ENCODE measurements around the gene ANKRD36.
"Not testable (repeated sequence)": the region's sequence is repeated elsewhere in the genome, so short reads cannot be mapped to it uniquely, and the experiment has no call there.

The ANKRD36 gene

DNA sequence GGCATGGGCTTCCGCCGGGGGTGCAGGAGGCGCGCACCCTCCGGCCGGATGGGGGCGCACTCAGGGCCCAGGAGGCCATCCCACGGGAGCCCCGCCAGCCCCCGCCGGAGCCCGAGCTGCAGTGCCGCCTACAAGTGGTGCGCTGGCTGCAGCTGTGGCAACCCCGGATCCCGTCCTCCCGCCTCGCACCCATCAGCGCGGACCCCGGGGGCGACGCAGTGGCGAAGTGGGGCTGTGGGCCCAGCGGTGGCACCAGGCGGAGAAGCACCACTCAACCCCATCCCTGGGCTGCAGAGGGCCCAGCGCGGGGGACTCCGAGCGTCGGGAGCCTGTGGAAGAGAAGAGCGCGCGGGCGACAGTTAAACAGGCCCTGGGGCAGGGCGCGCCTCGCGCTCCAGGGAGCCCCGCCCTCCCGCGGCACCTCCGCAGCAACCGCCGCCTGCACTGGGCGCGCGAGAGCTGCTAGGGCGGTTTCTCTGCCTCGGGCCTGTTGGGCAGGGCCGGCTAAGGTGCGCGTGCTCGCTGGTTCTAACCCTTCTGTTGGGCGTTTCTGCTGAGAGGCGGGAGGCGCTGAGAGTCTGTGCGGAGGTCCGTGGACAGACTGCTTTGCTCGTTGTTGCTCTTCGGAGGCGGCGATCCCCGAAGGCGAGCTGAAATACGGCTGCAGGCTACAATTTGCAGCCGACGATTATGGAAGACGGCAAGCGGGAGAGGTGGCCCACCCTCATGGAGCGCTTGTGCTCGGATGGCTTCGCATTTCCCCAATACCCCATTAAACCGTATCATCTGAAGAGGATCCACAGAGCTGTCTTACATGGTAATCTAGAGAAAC lies at the start of gene ANKRD36:
Gene ANKRD36 (plus strand): TSS at position 104 of the 832 bp plus-strand sequence. CDS start 587 bp downstream, at position 691.
- not testable (repeated sequence) for DNase-seq

DNA sequence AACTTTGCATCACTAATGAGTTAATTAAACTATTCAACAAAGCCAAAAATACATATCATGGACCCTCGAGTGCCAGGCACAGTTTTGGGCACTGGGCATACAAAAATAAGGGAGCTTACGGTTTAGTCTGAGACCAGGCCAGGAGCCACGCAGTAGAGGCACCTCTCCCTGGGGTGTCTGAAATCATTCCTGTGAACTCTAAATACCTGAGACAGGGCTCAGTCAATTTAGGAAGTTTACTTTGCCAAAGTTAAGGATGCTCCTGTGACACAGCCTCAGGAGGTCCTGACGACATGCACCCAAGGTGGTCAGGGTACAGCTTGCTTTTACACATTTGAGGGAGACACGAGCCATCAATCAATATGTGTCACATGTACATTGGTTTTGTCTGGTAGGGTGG lies 46.9 kb upstream of the ANKRD36 start:
- DNase-seq = not testable (repeated sequence)

DNA sequence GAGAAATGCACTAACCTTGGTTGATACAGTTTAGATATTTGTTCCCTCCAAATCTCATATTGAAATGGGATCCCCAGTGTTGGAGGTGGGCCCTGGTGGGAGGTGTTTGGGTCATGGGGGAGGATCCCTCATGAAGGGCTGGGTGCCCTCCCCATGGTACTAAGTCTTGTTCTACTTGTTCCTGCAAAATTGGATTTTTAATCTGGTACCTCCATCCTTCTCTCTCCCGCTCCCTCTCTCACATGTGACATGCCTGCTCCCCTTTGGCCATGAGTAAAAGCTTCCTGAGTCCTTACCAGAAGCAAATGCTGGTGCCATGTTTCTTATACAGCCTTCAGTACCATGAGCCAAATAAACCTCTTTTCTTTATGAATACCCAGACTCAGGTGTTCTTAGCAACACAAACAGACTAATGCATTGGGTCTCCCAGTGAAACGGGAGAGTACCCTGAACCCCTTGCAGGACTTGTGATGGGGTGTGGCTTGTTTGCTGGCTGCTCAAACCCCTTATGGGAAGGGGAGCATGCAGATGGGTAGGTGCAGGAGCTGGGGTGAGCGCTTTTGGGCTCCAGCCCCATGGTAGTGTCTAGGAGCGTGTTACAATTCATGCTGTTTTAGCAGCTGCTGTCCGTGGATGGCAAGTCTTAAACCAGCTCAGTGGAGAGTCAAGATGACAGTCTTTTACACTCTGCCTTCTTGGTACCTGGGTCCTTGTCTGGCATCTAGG lies 45.5 kb upstream of the ANKRD36 start:
- DNase-seq = no peak

DNA sequence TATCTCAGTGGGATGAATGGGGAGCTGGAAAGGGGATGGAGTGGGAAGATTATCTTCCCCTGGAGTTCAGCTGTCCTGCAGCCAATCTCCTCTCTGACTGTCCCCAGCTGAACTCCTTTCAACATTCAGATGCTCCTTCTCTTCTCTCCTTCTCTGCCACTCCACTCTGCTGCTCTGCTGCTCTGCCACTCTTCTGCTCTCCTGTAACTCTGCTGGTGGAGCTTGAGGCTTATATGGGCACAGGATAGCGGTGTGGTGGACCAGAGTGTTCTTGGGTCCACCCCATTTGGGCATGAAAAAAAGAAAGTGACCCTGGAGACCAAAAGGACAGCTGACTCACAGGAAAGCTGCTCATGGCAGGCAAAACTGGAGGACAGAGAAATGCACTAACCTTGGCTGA lies 44.9 kb upstream of the ANKRD36 start:
- no peak for DNase-seq

DNA sequence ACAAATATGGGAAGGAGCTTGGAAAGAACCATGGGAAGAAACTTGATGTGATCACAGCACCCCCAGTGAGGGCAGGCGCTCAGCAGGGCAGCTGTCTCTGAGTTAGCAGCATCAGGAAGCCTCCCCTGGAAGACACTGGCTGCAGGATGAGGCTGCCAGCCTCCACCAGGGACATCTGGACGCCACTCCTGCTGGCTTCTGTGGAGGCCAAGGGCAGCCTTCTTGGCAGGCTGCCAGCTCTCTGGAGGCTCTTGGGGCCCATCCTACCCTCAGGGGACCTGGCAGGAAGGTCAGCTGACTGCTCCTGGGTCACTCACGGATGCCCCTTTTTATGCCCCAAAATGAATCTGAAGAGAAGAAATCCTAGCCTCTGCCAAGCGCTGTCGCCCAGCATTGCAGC lies 44.2 kb upstream of the ANKRD36 start:
- DNase-seq = not testable (repeated sequence)

DNA sequence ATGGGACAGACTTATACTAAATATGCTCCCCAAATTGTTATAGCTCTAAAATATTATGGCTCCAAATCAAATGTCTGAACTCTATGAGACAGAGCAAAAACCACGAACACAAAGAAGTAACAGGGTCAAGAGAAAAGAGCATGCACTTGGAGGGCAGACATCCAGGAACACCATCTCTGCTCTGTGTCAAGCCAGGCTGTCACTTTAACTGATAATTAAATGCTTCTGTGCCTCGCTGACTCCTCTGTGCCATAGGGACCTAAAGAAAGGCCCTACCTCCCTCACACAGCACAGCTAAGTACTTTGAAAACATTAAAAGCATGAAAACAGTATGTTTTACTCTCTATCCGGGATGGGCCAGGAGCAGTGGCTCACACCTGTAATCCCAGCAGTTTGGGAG lies 42.0 kb upstream of the ANKRD36 start:
- not testable (repeated sequence) for DNase-seq

- DNase-seq = not testable (repeated sequence)
These were observed 35.7 kb upstream of the ANKRD36 start for GRCh38 chr2:97077213-97077612.

DNA sequence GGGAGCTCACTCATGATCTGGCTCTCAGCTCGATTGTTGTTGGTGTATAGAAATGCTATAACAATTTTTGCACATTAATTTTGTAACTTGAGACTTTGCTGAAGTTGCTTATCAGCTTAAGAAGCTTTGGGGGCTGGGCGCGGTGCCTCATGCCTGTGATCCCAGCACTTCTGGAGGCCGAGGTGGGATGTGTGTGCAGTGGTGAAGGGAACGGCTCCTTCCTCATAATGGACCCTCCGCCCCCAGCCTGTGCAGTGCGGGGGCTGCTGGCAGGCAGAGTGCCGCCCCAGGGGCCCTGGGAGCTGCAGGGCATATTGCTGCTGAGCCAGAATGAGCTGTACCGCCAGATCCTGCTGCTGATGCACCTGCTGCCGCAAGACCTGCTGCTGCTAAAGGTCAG lies 32.1 kb upstream of the ANKRD36 start:
- DNase-seq = not testable (repeated sequence)

DNA sequence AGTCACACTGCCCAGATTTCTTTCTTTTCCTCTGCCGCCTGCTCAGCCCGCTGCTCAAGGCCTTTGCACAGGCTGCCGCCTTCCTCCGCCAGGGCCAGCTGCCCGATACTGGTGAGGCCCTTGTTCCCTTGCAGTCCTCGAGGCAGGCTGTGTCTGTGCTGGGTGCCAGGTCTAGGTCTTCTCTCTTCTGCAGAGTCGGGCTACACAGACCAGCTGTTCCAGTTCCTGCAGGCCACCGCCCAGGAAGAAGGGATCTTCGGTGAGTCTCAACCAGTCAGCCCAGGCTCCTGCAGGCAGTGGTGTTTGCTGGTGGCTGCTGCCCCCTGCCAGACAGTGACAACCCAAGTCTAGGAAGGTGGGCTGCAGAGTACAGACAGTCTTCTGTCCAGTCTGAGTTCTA lies 30.7 kb upstream of the ANKRD36 start:
- not testable (repeated sequence) for DNase-seq

DNA sequence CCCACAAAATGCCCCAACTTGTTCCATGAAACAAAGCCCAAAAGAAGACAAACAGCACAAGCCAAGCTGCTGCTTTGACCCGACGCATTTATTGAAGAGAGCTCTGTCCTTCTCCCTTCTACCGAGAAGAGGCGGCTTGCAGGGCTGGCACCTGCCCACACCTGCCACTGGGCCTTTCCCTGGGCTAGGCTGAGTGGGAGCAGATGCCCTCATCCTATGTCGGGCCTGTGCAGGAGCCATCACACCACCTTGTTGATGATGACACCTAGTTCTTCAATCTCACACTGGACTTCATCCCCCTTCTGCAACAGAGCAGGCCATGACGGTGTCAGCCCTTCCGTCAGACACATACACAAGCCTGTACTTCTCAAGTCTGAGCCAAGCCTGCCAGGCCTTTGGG lies 29.4 kb upstream of the ANKRD36 start:
- not testable (repeated sequence) for DNase-seq

- not testable (repeated sequence) for DNase-seq
These were observed 27.9 kb upstream of the ANKRD36 start for GRCh38 chr2:97085093-97085492.

- not testable (repeated sequence) for DNase-seq
These were observed 24.2 kb upstream of the ANKRD36 start for GRCh38 chr2:97088706-97089105.

- DNase-seq = not testable (repeated sequence)
These were observed 20.0 kb upstream of the ANKRD36 start for GRCh38 chr2:97092946-97093345.

DNA sequence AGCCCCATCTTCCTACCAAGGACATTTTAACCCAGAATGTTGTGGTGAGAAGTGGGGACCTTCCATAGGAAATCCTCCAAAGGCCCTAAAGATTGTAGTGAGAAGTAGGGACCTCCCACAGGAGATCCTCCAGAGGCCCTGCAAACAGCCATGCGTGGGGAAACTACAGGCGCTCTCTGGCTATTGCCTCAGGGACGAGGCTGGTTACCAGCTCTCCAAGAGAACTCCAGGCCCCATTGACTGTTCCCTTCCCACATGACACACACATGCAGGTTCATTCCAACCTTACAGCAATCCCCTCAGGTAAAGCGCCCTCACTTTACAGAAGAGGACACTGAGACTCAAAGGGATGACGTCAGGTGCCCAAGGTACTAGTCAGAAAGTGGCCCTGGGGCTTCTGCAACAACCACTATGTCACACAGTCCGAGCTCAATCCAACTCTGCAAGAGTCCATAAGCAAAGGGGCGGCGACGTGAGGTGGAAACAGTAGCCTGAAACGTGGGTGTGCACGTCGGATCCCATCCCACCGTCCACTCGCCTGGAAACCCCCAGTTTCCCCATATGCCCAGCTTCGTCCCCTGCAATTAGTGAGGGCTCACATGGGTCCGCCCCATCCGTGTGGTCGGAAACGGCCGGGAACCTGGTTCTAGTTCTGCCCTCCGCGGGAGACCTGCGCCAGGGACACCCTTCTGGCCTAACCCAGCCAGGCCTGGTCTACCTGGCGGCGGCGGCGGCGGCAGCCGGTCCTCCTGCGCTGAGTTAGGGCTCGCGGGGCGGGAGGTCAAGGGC lies 18.8 kb upstream of the ANKRD36 start:
- not testable (repeated sequence) for DNase-seq

DNA sequence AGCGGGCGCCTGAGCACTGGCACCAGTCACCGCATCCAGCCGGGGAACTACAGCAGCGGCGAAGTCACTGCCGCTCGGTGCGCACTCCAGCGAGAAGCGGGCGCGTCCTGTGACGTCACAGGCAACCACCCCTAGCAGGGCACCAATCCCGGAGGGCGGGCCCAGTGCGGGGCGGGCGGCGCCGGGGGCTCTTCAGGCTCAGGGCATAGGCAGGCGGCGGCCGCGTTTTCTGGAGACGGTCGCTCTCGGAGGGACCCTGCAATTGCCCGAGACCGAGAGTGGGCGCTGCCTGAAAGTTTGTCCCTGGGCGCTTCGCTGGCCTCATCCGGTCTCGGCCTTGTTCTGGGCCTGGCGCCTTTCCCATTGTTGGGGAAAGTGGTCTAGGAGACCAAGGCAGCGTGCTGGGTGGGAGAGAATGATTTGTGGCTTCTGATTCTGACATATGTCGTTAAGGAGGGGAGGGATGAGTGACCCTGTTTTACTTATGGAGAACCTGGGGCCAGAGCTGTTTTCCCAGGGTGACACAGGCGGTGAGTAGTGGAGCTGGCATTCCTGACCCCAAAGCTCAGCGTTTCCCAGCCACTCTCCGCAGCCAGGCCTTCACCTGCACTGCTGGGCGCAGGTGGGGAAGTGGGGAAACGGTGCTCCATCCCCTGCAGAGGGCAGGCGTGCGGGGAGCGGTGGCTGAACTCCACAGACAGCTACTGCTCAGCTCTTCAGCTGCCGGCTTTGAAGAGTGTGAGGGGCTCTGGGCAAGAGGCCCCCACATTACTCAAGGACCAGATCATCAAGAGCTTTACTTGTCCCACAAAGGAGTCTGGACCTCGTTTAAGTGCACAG lies 18.0 kb upstream of the ANKRD36 start, which contains the start of gene FAHD2B:
Gene FAHD2B (minus strand): TSS at position 111 of the 840 bp plus-strand sequence. CDS start 3,176 bp downstream, outside the sequence.
- DNase-seq = peak; percentile 32

- no peak for DNase-seq
These were observed 17.3 kb upstream of the ANKRD36 start for GRCh38 chr2:97095661-97096060.

DNA sequence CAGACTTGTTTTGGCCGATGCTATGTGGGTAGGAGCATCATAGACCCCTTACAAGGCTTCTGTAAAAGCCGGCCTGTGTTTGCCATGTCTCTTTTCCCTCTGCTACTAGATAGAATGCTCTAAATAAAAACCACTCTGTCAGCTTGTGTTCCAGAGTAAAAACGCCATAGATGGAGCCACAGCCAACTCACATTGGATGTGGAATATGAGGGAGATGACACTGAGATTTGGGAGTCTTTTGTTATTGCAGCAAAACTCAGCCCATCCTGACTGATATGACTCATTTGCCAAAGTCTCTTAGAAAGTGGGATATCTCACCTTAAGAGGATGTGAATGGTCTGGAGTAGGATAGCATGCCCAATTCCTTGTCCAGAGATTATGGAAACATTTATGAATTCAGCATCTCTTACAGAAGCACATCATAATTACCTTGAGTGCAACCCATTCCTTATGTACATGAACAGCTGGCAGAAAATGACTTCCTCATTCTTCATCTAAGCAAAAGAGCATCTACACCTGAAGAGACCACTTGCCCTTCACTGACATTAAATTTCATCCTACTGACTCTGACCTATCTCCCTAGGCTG lies 14.1 kb upstream of the ANKRD36 start:
- DNase-seq = not testable (repeated sequence)

DNA sequence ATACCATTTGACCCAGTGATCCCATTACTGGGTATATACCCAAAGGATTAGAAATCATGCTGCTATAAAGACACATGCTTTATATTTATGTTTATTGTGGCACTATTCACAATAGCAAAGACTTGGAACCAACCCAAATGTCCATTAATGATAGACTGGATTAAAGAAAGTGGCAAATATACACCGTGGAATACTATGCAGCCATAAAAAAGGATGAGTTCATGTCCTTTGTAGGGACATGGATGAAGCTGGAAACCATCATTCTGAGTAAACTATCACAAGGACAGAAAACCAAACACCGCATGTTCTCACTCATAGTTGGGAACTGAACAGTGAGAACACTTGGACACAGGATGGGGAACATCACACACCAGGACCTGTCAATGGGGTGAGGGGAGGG lies 6.1 kb upstream of the ANKRD36 start:
- DNase-seq = not testable (repeated sequence)

GRCh38 chr2:97111246-97111645 lies 1.7 kb upstream of the ANKRD36 start:
- DNase-seq = not testable (repeated sequence)

DNA sequence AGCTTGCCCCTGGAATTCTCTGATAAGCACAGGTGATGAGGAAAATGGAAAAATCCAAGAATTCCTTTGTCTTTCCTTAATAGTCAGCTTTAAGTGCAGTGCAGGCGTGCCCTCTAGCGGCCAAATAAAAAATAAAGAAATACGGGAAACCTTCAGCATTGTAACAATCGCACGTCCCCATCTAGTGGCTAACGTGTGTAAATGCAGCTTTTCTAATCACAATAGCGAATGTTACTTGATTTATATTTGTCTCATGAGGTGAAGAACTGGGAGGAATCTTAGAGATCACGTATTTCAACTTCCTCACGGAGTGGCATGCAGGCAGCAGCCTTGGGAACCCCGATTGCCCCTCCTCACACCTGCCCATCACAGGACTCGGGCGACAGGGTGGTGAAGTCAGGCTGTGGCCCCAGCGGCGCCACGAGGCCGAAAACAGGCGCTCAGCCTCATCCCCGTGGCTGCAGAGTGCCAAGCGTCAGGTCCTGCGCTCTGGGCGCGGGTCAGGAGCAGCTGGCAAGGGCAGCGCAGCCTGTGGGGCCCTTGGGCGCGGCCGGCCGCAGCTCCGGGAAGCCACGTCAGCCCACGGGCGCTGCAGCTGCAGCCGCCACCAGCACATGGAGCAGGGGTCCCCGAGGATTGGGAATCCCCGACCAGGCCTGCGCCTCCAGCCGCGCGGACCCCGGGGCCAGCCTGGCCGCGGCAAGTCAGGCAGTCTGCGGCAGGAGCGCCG lies 468 bp upstream of the ANKRD36 start:
- not testable (repeated sequence) for DNase-seq

DNA sequence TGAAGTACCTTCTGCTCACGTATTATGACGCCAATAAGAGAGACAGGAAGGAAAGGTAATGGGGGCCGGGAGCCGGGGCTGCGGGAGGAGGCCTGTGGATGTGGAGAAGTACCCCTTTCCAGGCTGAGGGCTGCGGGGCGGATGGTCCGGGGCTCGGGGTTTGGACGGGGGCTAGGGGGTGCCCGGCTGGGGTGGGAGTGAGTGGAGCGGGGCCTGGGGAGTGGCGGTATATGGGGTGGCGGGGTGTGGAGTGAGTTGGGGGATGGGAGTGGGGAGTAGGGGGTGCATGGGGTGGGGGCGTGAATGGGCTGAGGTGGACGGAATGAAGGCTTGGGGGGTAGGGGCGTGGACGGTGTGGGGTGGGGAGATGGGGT lies 916 bp downstream of the ANKRD36 start:
- not testable (repeated sequence) for DNase-seq
